Panc1 (cell line): ENCODE measurements around the gene SLC25A13. TPM values are rescaled to one million over a fixed set of nuclear protein-coding genes. Genes with fewer than 3 reads are reported as not detected.

ENCODE experiments used
- ATAC-seq: fragments of 200-7000 bp; cut with Tn5 transposase; 2 replicates; pipeline ENCODE4 v1.9.1; 2020; ENCODE audit warnings: mild to moderate bottlenecking, moderate library complexity
- BruUV-seq: library from RNA; stranded (reverse); fragments of 400-500 nt; replicated peaks from 2 replicates; lab custom pipeline; 2021; lab: Mats Ljungman, UMichigan
- CTCF ChIA-PET: fragments of 300-600 bp; sonication (Branson Sonifier 250); formaldehyde crosslinking; loops from one replicate; lab custom pipeline; 2022; ENCODE audit warnings: antibody characterized with exemption; lab: Charles Lee
- POLR2A ChIA-PET: fragments of 300-600 bp; sonication (Branson Sonifier 250); formaldehyde crosslinking; loops from one replicate; lab custom pipeline; 2022; ENCODE audit warnings: antibody characterized with exemption; lab: Charles Lee
- DNase-seq: peaks from one replicate; pipeline ENCODE4 v3.0.0-alpha.2; 2010; ENCODE audit warnings: low read depth, low spot score
- H3K27ac ChIP-seq: 2 replicates; pipeline ENCODE4 v1.5.1; 2011; ENCODE audit warnings: mild to moderate bottlenecking, low read length, inconsistent platforms
- H3K27me3 ChIP-seq: fragments of 200-500 bp; sonication (Bioruptor generic); 2 replicates; pipeline ENCODE4 v1.6.0; 2014; ENCODE audit warnings: low read length, inconsistent platforms; ENCODE audit not compliant: control insufficient read depth, insufficient read depth
- H3K36me3 ChIP-seq: fragments of 200-500 bp; sonication (Bioruptor generic); 2 replicates; pipeline ENCODE4 v1.5.1; 2014; ENCODE audit warnings: inconsistent platforms, mild to moderate bottlenecking, low read length, moderate library complexity; ENCODE audit not compliant: control insufficient read depth, insufficient read depth
- H3K4me1 ChIP-seq: 2 replicates; pipeline ENCODE4 v1.5.1; 2011; ENCODE audit warnings: inconsistent platforms, mild to moderate bottlenecking, low read length, moderate library complexity; ENCODE audit not compliant: control insufficient read depth, insufficient read depth
- H3K4me3 ChIP-seq, 2 experiments: 2 replicates each; pipeline ENCODE4 v1.5.1; 2011 to 2012; ENCODE audit warnings: low read depth in 2 of 2, low read length in 2 of 2, mild to moderate bottlenecking in 2 of 2, inconsistent platforms in 1 of 2, moderate library complexity in 1 of 2
- H3K9me3 ChIP-seq: fragments of 200-500 bp; sonication (Bioruptor generic); 2 replicates; pipeline ENCODE4 v1.5.1; 2014; ENCODE audit warnings: low read depth, mild to moderate bottlenecking, inconsistent platforms, low read length, moderate library complexity; ENCODE audit not compliant: control insufficient read depth, insufficient read depth
- POLR2AphosphoS5 ChIP-seq: IDR thresholded peaks from 2 replicates; pipeline ENCODE4 v1.6.1; 2012; ENCODE audit warnings: mild to moderate bottlenecking, low read depth, low read length, moderate library complexity
- REST ChIP-seq, 2 experiments: IDR thresholded peaks; 2 replicates each; pipeline ENCODE4 v1.6.1; 2011 to 2012; ENCODE audit warnings: low read depth in 2 of 2, control low read depth in 1 of 2, low read length in 1 of 2, mild to moderate bottlenecking in 1 of 2, moderate library complexity in 1 of 2; ENCODE audit not compliant: insufficient read depth in 1 of 2
- SIN3A ChIP-seq: IDR thresholded peaks from 2 replicates; pipeline ENCODE4 v1.6.1; 2012; ENCODE audit warnings: low read depth, mild to moderate bottlenecking, low read length, moderate library complexity, borderline replicate concordance; ENCODE audit not compliant: insufficient read depth
- TCF7L2 ChIP-seq: IDR thresholded peaks from 2 replicates; pipeline ENCODE4 v1.6.1; 2011; ENCODE audit warnings: mild to moderate bottlenecking, low read depth, low read length, inconsistent platforms
- in situ Hi-C: cut with HindIII; loops from 2 replicates; pipeline ENCODE4 v1.10.0; 2016; ENCODE audit warnings: low sequenced_read_pairs, low pct_unique_long_range_greater_than_20kb
- intact Hi-C: fragments of 100-400 bp; cut with micrococcal nuclease; formaldehyde crosslinking; loops from one replicate; pipeline ENCODE4 v1.10.0; 2022; ENCODE audit not compliant: unreplicated experiment
- total RNA-seq: library from RNA; stranded (reverse); gene quantifications from one replicate; pipeline ENCODE4 v1.2.1, GENCODE V29; 2021; ENCODE audit not compliant: unreplicated experiment
- TF ChIP-seq, protein P1 (sequence below): fragments of 450-650 bp; IDR thresholded peaks from 2 replicates; pipeline ENCODE4 v1.5.1; 2017; ENCODE audit warnings: mild to moderate bottlenecking

The SLC25A13 gene
- total RNA-seq, 1 experiment from 2014 or later, result 69.4 TPM

DNA sequence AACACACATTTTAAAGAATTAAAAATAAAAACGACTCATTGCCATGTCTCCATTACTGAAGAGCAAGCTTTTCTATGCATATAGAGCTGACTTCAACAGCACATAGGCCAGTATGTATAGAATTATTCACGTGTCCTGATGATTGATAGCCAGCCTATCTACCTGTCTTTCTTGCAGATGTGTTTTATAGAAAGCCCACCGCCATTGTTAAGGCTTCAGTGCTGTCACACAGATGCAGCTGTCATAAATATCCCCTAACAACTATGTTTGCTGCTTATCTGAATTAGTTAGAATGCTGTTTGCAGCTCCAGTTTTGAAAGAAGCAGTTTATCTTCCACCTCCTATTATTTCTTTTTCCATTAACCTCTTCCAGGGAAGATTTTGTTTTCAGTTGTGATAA is 235.9 kb downstream of the SLC25A13 start:
- POLR2A ChIA-PET, result no interaction called here

GRCh38 chr7:96084881-96085553 is 236.9 kb downstream of the SLC25A13 start:
- in situ Hi-C loops, result no loop called here
- Histone ChIP-seq H3K36me3 (no peaks in the 10 kb centered on the region), H3K27ac (no peak overlapping the region), H3K4me1 (no peaks in the 10 kb centered on the region), H3K9me3 (no peaks in the 10 kb centered on the region), H3K4me3 (no peak overlapping the region), H3K27me3 (no peaks in the 10 kb centered on the region)
- no TSS peak for BruUV-seq
- intact Hi-C loops, result no loop called here
- TF ChIP-seq, protein P1, sequence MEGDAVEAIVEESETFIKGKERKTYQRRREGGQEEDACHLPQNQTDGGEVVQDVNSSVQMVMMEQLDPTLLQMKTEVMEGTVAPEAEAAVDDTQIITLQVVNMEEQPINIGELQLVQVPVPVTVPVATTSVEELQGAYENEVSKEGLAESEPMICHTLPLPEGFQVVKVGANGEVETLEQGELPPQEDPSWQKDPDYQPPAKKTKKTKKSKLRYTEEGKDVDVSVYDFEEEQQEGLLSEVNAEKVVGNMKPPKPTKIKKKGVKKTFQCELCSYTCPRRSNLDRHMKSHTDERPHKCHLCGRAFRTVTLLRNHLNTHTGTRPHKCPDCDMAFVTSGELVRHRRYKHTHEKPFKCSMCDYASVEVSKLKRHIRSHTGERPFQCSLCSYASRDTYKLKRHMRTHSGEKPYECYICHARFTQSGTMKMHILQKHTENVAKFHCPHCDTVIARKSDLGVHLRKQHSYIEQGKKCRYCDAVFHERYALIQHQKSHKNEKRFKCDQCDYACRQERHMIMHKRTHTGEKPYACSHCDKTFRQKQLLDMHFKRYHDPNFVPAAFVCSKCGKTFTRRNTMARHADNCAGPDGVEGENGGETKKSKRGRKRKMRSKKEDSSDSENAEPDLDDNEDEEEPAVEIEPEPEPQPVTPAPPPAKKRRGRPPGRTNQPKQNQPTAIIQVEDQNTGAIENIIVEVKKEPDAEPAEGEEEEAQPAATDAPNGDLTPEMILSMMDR, result no peak
- TF ChIP-seq SIN3A (no peak), TCF7L2 (no peak), POLR2AphosphoS5 (no peak), REST (IDR thresholded peaks at IDR 0.05; ENCODE audit: insufficient read depth in 1 of 2, low read depth in 2 of 2, low read length in 1 of 2) (no peak)
- peak; percentile 88 for DNase-seq
- POLR2A ChIA-PET, result no interaction called here
- ATAC-seq, result peak; percentile 62; the same call in 1 of the 2 replicates
- CTCF ChIA-PET, result interaction anchor here (0.6 kb wide), 1 partner anchor 78 kb away, joined by 6 read pairs; no protein-coding TSS in a partner anchor

More for the DNA sequence above, 235.9 kb downstream of the SLC25A13 start:
- Histone ChIP-seq H3K27ac (no peak overlapping the region), H3K4me1 (no peaks in the 10 kb centered on the region), H3K36me3 (no peaks in the 10 kb centered on the region), H3K4me3 (no peak overlapping the region), H3K27me3 (no peaks in the 10 kb centered on the region), H3K9me3 (no peaks in the 10 kb centered on the region)
- intact Hi-C loops, result no loop called here
- in situ Hi-C loops, result no loop called here
- ATAC-seq (no peak), DNase-seq (no peak)
- CTCF ChIA-PET, result interaction anchor here (0.6 kb wide), 1 partner anchor 77 kb away, joined by 6 read pairs; no protein-coding TSS in a partner anchor
- no TSS peak for BruUV-seq
- TF ChIP-seq SIN3A (no peak), TCF7L2 (no peak), REST (IDR thresholded peaks at IDR 0.05; ENCODE audit: insufficient read depth in 1 of 2, low read depth in 2 of 2, low read length in 1 of 2) (no peak), POLR2AphosphoS5 (no peak)
- TF ChIP-seq, protein P1, result no peak
